Heart right ventricle (tissue), 16 donors: ENCODE data around the gene DNAH5. TPM values are rescaled to one million over a fixed set of nuclear protein-coding genes. Genes with fewer than 3 reads are reported as not detected.

Experiments used
- ATAC-seq, 8 donors: fragments of 200-7000 bp; cut with Tn5 transposase; one replicate each; pipeline ENCODE4 v1.9.1; 2020; ENCODE audit warnings: mild to moderate bottlenecking in 8 of 8, moderate library complexity in 8 of 8, moderate number of reproducible peaks in 1 of 8
- DNase-seq, 2 donors: peaks; one replicate each; pipeline ENCODE4 v3.0.0-alpha.2; 2020
- H3K27ac ChIP-seq, 10 donors: fragments of 200-600 bp; sonication (generic) in 2 of 10; one replicate each; pipeline versions ENCODE4 v1.5.0 to v1.8.0; 2020 to 2022; ENCODE audit warnings: mild to moderate bottlenecking in 3 of 10
- H3K27me3 ChIP-seq, 7 donors: fragments of 200-600 bp; one replicate each; pipeline ENCODE4 v1.8.0; 2021 to 2022; ENCODE audit warnings: mild to moderate bottlenecking in 2 of 7
- H3K36me3 ChIP-seq, 9 donors: fragments of 200-600 bp; sonication (generic) in 1 of 9; one replicate each; pipeline versions ENCODE4 v1.5.0 to v1.8.0; 2020 to 2022; ENCODE audit warnings: mild to moderate bottlenecking in 2 of 9
- H3K4me1 ChIP-seq, 9 donors: fragments of 200-600 bp; sonication (generic) in 1 of 9; one replicate each; pipeline versions ENCODE4 v1.5.0 to v1.8.0; 2020 to 2022; ENCODE audit warnings: mild to moderate bottlenecking in 4 of 9
- H3K4me3 ChIP-seq, 10 donors: fragments of 200-600 bp; sonication (generic) in 2 of 10; one replicate each; pipeline versions ENCODE4 v1.5.0 to v1.8.0; 2020 to 2022; ENCODE audit warnings: mild to moderate bottlenecking in 7 of 10, moderate library complexity in 2 of 10
- H3K9me3 ChIP-seq, 11 donors: fragments of 200-600 bp in 10 of 11; sonication (generic) in 2 of 11; one replicate each; pipeline versions ENCODE4 v1.5.0 to v1.8.0; 2013 to 2022; ENCODE audit warnings: mild to moderate bottlenecking in 2 of 11, control low read depth in 1 of 11, moderate library complexity in 1 of 11
- WGBS, 2 donors: extraction: QIAGEN DNeasy Blood & Tissue Kit; methylation state at CpG; one replicate each; pipeline ENCODE4 v1.1.7; 2013; ENCODE audit warnings: inconsistent platforms in 1 of 2; 5-methylcytosine and 5-hydroxymethylcytosine counted together
- intact Hi-C, 10 donors: fragments of 100-400 bp; cut with DNase I; formaldehyde crosslinking; loops; one replicate each; pipeline versions ENCODE4 v1.11.1 to v1.14.2; 2022
- polyA plus RNA-seq, 2 donors: library from polyadenylated mRNA; stranded (reverse); fragments of 200-250 nt; gene quantifications; one replicate each; pipeline ENCODE4 v1.2.3, GENCODE V29; 2013
- total RNA-seq, 10 donors: library from RNA; stranded (reverse); fragmentation: NEBNext Ultra II Directional in 3 of 10; extraction: Animal tissue kit (Norgen Biotek cat#: 25700) in 3 of 10; gene quantifications; one replicate each; pipeline versions ENCODE4 v1.2.1 to v1.2.4, GENCODE V29; 2021 to 2023
- TF ChIP-seq, protein P1 (sequence below), 9 donors: fragments of 200-600 bp; sonication (generic) in 2 of 9; IDR thresholded peaks; one replicate each; pipeline versions ENCODE4 v1.5.0 to v1.8.0; 2021 to 2022; ENCODE audit warnings: antibody characterized with exemption in 9 of 9, mild to moderate bottlenecking in 5 of 9, moderate library complexity in 1 of 9
- donor health status: Arrhythmogenic right ventricular cardiomyopathy.
- donor health status: ischemic (EF 13 %, LVEDD 7.1; RV severe dilation, severe dysfunction).
- donor health status: healthy with polysubstance abuse.
- donor health status: DM: no; HTN: yes; CAD: no.
- donor health status: DM: no; HTN: no; CAD: no.
- donor health status: ischemic (EF 25% LVEDD 6.9; RV normal size, moderate dysfunction).
- donor health status: ischemic (EF 25% LVEDD 5.7; RV mildly dilated, moderate dysfunction).
- donor health status: healthy.
- donor health status: DM: yes; HTN: yes; CAD: no.
- donor health status: Ischemic cardiomyopathy.
- donor health status: ischemic (EF 35%, LVEDD 5.7; RV mildly dilated, moderate dysfunction).
- donor health status: nonischemic (EF 11% LVEDD 7.7; RV severe dilation, severe dysfunction).
- donor health status: DM: yes; HTN: yes; CAD: no.
- donor health status: PGD.
- donor health status: ischemic (EF 29% LVEDD 5.4; RV normal size, mild dysfunction).
- donor health status: nonischemic (EF 23%, LVEDD 6.1; RV moderate dilation, normal function).

Gene DNAH5
- total and polyA plus RNA-seq, 12 donors: 0.02 to 0.53 (median 0.23) TPM; not detected in 2

DNA sequence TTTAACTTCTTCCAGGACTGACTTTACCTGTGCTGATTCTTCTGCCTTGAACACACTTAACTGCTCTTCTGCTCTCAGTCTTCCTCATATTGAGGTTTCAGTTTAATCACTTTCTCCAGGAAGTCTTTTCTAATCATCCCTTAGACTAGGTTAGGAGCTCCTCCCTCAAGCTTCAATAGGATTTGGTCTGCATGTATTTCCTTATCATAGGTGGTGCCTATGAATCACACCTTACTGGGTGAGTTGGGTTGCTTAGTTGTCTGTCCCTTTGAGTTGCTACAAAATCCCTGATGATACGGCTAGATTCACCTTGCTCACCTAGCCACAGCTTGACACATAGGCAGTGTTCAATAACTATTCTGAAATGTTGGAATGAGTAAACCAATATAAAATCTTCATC is 164.4 kb downstream of the DNAH5 start:
- Histone ChIP-seq H3K27ac (no peak overlapping the region), H3K36me3 (no peaks in the 10 kb centered on the region), H3K4me1 (no peaks in the 10 kb centered on the region), H3K27me3 (peaks cover 0 to 6% (median 0%) of the 10 kb centered on the region in 7 donors), H3K4me3 (no peak overlapping the region), H3K9me3 (peaks cover 0 to under 1% (median 0%) of the 10 kb centered on the region in 11 donors)
- WGBS, 2 donors: 85 to 97% methylated on average over 1 of the region's 1 CpG
- DNase-seq: no peak
- intact Hi-C loops: no loop called here
- TF ChIP-seq, protein P1, sequence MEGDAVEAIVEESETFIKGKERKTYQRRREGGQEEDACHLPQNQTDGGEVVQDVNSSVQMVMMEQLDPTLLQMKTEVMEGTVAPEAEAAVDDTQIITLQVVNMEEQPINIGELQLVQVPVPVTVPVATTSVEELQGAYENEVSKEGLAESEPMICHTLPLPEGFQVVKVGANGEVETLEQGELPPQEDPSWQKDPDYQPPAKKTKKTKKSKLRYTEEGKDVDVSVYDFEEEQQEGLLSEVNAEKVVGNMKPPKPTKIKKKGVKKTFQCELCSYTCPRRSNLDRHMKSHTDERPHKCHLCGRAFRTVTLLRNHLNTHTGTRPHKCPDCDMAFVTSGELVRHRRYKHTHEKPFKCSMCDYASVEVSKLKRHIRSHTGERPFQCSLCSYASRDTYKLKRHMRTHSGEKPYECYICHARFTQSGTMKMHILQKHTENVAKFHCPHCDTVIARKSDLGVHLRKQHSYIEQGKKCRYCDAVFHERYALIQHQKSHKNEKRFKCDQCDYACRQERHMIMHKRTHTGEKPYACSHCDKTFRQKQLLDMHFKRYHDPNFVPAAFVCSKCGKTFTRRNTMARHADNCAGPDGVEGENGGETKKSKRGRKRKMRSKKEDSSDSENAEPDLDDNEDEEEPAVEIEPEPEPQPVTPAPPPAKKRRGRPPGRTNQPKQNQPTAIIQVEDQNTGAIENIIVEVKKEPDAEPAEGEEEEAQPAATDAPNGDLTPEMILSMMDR (IDR thresholded peaks at IDR 0.05): no peak
- ATAC-seq: no peak

DNA sequence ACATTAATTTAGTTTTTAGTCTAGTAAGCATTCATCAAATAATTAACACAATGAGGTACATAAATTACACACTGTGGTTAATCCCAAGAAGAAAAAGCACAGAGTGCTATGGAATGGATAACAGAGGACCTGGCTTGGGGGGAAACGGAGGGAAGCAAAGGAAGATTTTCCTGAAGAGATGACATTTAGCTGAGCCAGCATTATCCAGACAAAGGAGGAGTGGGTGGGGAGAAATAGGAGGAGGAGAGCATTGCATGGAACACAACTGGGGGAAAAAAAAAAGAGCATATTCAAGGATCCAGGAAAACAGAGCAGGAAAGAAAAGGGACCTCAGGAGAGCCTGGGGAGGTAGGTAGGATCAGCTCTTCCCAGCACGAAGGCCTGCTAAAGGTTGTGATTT is 170.8 kb downstream of the DNAH5 start:
- ATAC-seq (no peak), DNase-seq (no peak)
- Histone ChIP-seq H3K4me1 (no peaks in the 10 kb centered on the region), H3K9me3 (no peaks in the 10 kb centered on the region), H3K27ac (no peak overlapping the region), H3K27me3 (peaks cover 0 to 3% (median 0%) of the 10 kb centered on the region in 7 donors), H3K36me3 (no peaks in the 10 kb centered on the region), H3K4me3 (no peak overlapping the region)
- TF ChIP-seq, protein P1 (IDR thresholded peaks at IDR 0.05): no peak
- intact Hi-C loops: no loop called here
- 56 to 76% methylated on average over 2 of the region's 2 CpGs for WGBS, 2 donors

DNA sequence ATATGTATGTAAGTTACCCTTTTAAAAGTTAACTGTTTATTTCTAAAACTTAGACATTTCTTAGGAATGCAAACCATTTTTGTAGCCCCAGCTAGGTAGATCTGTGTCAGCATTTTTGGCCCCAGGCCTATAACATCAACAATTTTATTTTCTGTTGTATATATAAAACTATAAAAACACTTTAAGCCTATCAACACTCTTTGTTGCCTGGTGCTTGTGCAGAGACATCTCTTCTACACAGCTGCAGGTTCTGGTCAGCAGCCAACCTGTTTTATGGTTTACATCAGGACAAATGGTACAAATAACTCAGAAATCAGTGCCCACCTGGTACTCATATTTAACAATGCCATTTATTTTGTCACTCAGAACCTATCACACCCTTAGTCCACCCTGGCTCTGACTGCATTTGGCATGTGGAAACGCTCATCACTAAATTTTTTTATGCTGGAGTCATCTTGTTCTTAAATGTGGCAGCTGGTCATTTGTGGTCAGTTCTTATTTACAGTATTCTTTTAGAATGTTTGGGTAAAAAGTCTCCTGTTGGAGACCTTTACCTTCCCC is 173.4 kb downstream of the DNAH5 start:
- Histone ChIP-seq H3K4me3 (no peak overlapping the region), H3K36me3 (no peaks in the 10 kb centered on the region), H3K27me3 (peaks cover 0 to 3% (median 0%) of the 10 kb centered on the region in 7 donors), H3K9me3 (no peaks in the 10 kb centered on the region), H3K27ac (no peak overlapping the region), H3K4me1 (no peaks in the 10 kb centered on the region)
- intact Hi-C loops: no loop called here
- ATAC-seq (no peak), DNase-seq (no peak)
- 74 to 82% methylated on average over 1 of the region's 1 CpG for WGBS, 2 donors
- TF ChIP-seq, protein P1 (IDR thresholded peaks at IDR 0.05): no peak

DNA sequence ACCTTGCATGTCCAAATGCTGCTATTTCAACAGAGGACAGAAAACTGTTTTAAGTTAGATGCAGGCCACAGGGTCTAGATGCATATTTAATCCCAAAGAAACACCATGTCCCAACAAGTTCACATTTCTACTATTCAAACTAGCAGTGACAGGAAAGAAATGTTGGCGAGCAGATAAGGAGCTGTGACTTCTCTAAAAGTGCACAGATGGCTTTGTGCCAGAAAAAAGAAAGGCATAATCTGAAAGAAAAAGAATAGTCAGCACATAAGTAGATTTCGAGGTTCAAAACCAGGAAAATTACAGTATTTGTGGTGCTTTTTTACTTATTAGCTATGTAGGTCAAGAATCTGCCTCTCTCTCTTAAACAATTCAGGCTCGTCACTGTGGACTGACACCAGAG is 178.3 kb downstream of the DNAH5 start:
- H3K36me3 ChIP-seq: no peaks in the 10 kb centered on the region
- peaks cover 0 to 3% (median 0%) of the 10 kb centered on the region in 7 donors for H3K27me3 ChIP-seq
- H3K27ac ChIP-seq: no peak overlapping the region
- TF ChIP-seq, protein P1 (IDR thresholded peaks at IDR 0.05): no peak
- H3K4me1 ChIP-seq: no peaks in the 10 kb centered on the region
- H3K9me3 ChIP-seq: no peaks in the 10 kb centered on the region
- no peak overlapping the region for H3K4me3 ChIP-seq
- intact Hi-C loops: no loop called here
- WGBS, 2 donors: 36 to 46% methylated on average over 3 of the region's 3 CpGs
- ATAC-seq (no peak), DNase-seq (no peak)
